GM23338 (cell line): Measurements from ENCODE around the gene ZBED5. TPM values are rescaled to one million over a fixed set of nuclear protein-coding genes. Genes with fewer than 3 reads are reported as not detected.

ENCODE experiments used
- ATAC-seq: fragments of 200-7000 bp; cut with Tn5 transposase; 3 replicates; pipeline ENCODE4 v1.9.1; 2020
- DNase-seq: peaks from one replicate; pipeline ENCODE4 v3.0.0-alpha.2; 2015; ENCODE audit warnings: low spot score
- H2AFZ ChIP-seq: fragments of 200-600 bp; sonication (generic); 2 replicates; pipeline ENCODE4 v1.8.0; 2016; ENCODE audit warnings: antibody characterized with exemption, mild to moderate bottlenecking, moderate library complexity
- H3F3A ChIP-seq: fragments of 200-600 bp; sonication (generic); replicated peaks from 2 replicates; pipeline ENCODE4 v1.8.0; 2017; ENCODE audit warnings: antibody characterized with exemption, mixed run types, low read depth
- H3K27ac ChIP-seq: fragments of 200-600 bp; sonication (generic); 2 replicates; pipeline ENCODE4 v1.6.1; 2016; ENCODE audit warnings: low read depth
- H3K27me3 ChIP-seq: fragments of 200-600 bp; sonication (generic); 2 replicates; pipeline ENCODE4 v1.8.0; 2016; ENCODE audit warnings: mild to moderate bottlenecking, mixed run types, moderate library complexity; ENCODE audit not compliant: insufficient read depth
- H3K36me3 ChIP-seq: fragments of 200-600 bp; sonication (generic); 2 replicates; pipeline ENCODE4 v1.8.0; 2016; ENCODE audit warnings: mild to moderate bottlenecking; ENCODE audit not compliant: insufficient read depth
- H3K4me1 ChIP-seq: fragments of 200-600 bp; sonication (generic); 2 replicates; pipeline ENCODE4 v1.8.0; 2016; ENCODE audit warnings: mild to moderate bottlenecking, moderate library complexity; ENCODE audit not compliant: insufficient read depth
- H3K4me2 ChIP-seq: fragments of 200-600 bp; sonication (generic); 2 replicates; pipeline ENCODE4 v1.7.1; 2017; ENCODE audit warnings: mixed run types
- H3K4me3 ChIP-seq: fragments of 200-600 bp; sonication (generic); 2 replicates; pipeline ENCODE4 v1.6.1; 2016; ENCODE audit warnings: mixed run types
- H3K79me2 ChIP-seq: fragments of 200-600 bp; sonication (generic); replicated peaks from 2 replicates; pipeline ENCODE4 v1.8.0; 2017; ENCODE audit warnings: mild to moderate bottlenecking; ENCODE audit not compliant: insufficient read depth
- H3K9me2 ChIP-seq: fragments of 200-600 bp; sonication (generic); 2 replicates; pipeline ENCODE4 v1.8.0; 2017; ENCODE audit not compliant: insufficient read depth
- H4K20me1 ChIP-seq: fragments of 200-600 bp; sonication (generic); replicated peaks from 2 replicates; pipeline ENCODE4 v1.8.0; 2017; ENCODE audit warnings: mild to moderate bottlenecking; ENCODE audit not compliant: insufficient read depth
- H3K27ac Mint-ChIP-seq: 2 replicates; pipeline ENCODE4 v1.8.0; 2020; ENCODE audit warnings: inconsistent platforms, mild to moderate bottlenecking, moderate library complexity, mixed read lengths
- H3K27me3 Mint-ChIP-seq: 3 replicates; pipeline ENCODE4 v1.8.0; 2022; ENCODE audit warnings: low read depth, mild to moderate bottlenecking, moderate library complexity, mixed read lengths, inconsistent platforms; ENCODE audit not compliant: insufficient read depth, poor library complexity
- H3K36me3 Mint-ChIP-seq: 3 replicates; pipeline ENCODE4 v1.8.0; 2021; ENCODE audit warnings: low read depth, mild to moderate bottlenecking, inconsistent platforms, moderate library complexity, mixed read lengths
- H3K4me1 Mint-ChIP-seq: 3 replicates; pipeline ENCODE4 v1.8.0; 2020; ENCODE audit warnings: mild to moderate bottlenecking, inconsistent platforms, mixed read lengths
- H3K4me3 Mint-ChIP-seq: 3 replicates; pipeline ENCODE4 v1.8.0; 2021; ENCODE audit warnings: moderate library complexity, mild to moderate bottlenecking, inconsistent platforms, mixed read lengths
- H3K9me3 Mint-ChIP-seq: 3 replicates; pipeline ENCODE4 v1.8.0; 2020; ENCODE audit warnings: moderate library complexity, mild to moderate bottlenecking, inconsistent platforms, mixed read lengths
- CREB1 ChIP-seq: fragments of 250-450 bp; sonication (Bioruptor Pico); IDR thresholded peaks from 2 replicates; pipeline ENCODE4 v1.5.0; 2020; ENCODE audit warnings: low read depth, mild to moderate bottlenecking, moderate library complexity
- CTCF ChIP-seq, 2 experiments: fragments of 200-600 bp in 1 of 2; sonication (generic) in 1 of 2; conservative IDR thresholded peaks; 2 replicates each; pipeline versions ENCODE4 v1.5.1 to v1.6.1; 2016 to 2017; ENCODE audit warnings: antibody characterized with exemption in 2 of 2, low read depth in 2 of 2, mild to moderate bottlenecking in 2 of 2, moderate library complexity in 1 of 2
- EZH2 ChIP-seq: fragments of 200-600 bp; sonication (generic); IDR thresholded peaks from one replicate; pipeline ENCODE4 v1.8.0; 2017; ENCODE audit warnings: antibody characterized with exemption, mild to moderate bottlenecking, low read depth; ENCODE audit not compliant: unreplicated experiment
- JUNB ChIP-seq: IDR thresholded peaks from one replicate; pipeline ENCODE4 v1.6.1; 2016; ENCODE audit warnings: antibody characterized with exemption; ENCODE audit not compliant: unreplicated experiment
- NANOG ChIP-seq: IDR thresholded peaks from 2 replicates; pipeline ENCODE4 v1.6.1; 2016; ENCODE audit warnings: antibody characterized with exemption, borderline replicate concordance
- STAT1 ChIP-seq: IDR thresholded peaks from one replicate; pipeline ENCODE4 v1.6.1; 2016; ENCODE audit warnings: antibody characterized with exemption; ENCODE audit not compliant: unreplicated experiment
- ZNF331 ChIP-seq: fragments of 250-450 bp; sonication (Bioruptor Pico); IDR thresholded peaks from 2 replicates; pipeline ENCODE4 v1.5.0; 2020; ENCODE audit warnings: low read depth, mild to moderate bottlenecking, moderate library complexity
- polyA plus RNA-seq: library from polyadenylated mRNA; unstranded; fragments of >200 nt; fragmentation: Nextera tagmentation; extraction: Ambion mirVana; gene quantifications from 2 replicates; pipeline ENCODE4 v1.2.1, GENCODE V29; 2016
- total RNA-seq: library from RNA; depleted of rRNA; stranded (reverse); fragments of >200 nt; shearing (Covaris generic); gene quantifications from 2 replicates; pipeline ENCODE4 v1.2.3, GENCODE V29; 2014
- TF ChIP-seq, protein P1 (sequence below): IDR thresholded peaks from one replicate; pipeline ENCODE4 v1.6.1; 2018; ENCODE audit warnings: antibody characterized with exemption; ENCODE audit not compliant: unreplicated experiment

Gene ZBED5
- total and polyA plus RNA-seq, 2 experiments from 2014 or later: 54.1 to 56.3 TPM

DNA sequence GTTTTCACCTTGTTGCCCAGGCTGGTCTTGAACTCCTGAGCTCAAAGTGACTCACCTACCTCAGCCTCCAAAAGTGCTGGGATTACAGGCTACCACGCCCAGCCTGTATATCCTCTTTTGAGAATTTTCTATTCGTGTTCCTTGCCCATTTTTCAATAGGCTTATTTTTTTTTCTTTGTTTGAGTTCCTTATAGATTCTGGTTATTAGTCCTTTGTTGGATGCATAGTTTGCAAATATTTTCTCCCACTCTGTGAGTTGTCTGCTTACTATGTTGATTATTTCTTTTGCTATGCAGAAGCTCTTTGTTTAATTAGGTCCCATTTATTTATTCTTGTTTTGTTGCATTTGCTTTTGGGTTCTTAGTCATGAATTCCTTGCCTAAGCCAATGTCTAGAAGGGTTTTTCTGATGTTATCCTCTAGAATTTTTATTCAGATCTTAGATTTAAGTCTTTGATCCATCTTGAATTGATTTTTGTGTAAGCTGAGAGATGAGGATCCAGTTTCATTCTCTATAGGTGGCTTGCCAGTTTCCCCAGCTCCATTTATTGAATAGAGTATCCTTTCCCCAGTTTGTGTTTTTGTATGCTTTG lies 17.7 kb upstream of the ZBED5 start (continued):
- TF ChIP-seq STAT1: no peak
- no peak for TF ChIP-seq CTCF (conservative IDR thresholded peaks at IDR 0.05; ENCODE audit: low read depth in 2 of 2)
- no peak for TF ChIP-seq ZNF331
- TF ChIP-seq JUNB: no peak
- TF ChIP-seq, protein P1, sequence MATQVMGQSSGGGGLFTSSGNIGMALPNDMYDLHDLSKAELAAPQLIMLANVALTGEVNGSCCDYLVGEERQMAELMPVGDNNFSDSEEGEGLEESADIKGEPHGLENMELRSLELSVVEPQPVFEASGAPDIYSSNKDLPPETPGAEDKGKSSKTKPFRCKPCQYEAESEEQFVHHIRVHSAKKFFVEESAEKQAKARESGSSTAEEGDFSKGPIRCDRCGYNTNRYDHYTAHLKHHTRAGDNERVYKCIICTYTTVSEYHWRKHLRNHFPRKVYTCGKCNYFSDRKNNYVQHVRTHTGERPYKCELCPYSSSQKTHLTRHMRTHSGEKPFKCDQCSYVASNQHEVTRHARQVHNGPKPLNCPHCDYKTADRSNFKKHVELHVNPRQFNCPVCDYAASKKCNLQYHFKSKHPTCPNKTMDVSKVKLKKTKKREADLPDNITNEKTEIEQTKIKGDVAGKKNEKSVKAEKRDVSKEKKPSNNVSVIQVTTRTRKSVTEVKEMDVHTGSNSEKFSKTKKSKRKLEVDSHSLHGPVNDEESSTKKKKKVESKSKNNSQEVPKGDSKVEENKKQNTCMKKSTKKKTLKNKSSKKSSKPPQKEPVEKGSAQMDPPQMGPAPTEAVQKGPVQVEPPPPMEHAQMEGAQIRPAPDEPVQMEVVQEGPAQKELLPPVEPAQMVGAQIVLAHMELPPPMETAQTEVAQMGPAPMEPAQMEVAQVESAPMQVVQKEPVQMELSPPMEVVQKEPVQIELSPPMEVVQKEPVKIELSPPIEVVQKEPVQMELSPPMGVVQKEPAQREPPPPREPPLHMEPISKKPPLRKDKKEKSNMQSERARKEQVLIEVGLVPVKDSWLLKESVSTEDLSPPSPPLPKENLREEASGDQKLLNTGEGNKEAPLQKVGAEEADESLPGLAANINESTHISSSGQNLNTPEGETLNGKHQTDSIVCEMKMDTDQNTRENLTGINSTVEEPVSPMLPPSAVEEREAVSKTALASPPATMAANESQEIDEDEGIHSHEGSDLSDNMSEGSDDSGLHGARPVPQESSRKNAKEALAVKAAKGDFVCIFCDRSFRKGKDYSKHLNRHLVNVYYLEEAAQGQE: no peak
- TF ChIP-seq CREB1 (CRISPR knock-in tag): no peak
- TF ChIP-seq NANOG: no peak
- no peak for TF ChIP-seq EZH2

DNA sequence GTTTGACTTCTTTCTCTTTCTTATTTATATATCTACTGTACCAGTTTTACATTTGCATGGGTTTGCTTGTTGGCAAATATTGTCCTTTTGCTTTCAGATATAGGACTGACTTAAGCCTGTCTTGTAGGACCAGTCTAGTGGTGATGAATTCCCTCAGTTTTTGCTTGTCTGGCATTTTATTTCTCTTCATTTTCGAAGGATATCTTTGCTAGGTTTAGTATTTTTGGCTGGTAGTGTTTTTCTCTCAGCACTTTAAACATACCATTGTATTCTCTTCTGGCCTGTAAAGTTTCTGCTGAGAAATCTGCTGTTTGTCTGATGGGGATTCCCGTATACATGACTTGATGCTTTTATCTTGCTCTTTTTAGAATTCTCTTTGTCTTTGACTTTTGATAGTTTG lies 14.2 kb upstream of the ZBED5 start:
- TF ChIP-seq ZNF331: no peak
- no peak for TF ChIP-seq CREB1 (CRISPR knock-in tag)
- no peak for TF ChIP-seq EZH2
- no peak for TF ChIP-seq STAT1
- TF ChIP-seq NANOG: no peak
- no peak for TF ChIP-seq CTCF (conservative IDR thresholded peaks at IDR 0.05; ENCODE audit: low read depth in 2 of 2)
- Mint-ChIP-seq H3K27me3 (no peaks in the 10 kb centered on the region), H3K27ac (no peak overlapping the region), H3K36me3 (peaks cover 11% of the 10 kb centered on the region; the same call in 2 of the 3 replicates), H3K9me3 (peaks cover 16% of the 10 kb centered on the region), H3K4me3 (no peak overlapping the region), H3K4me1 (peaks cover 6% of the 10 kb centered on the region)
- ATAC-seq (no peak), DNase-seq (no peak)
- Histone ChIP-seq H3K9me2 (no peaks in the 10 kb centered on the region), H3K4me1 (peaks cover 9% of the 10 kb centered on the region; the same call in 1 of the 2 replicates), H3K27ac (no peak overlapping the region), H3F3A (no peaks in the 10 kb centered on the region), H4K20me1 (no peaks in the 10 kb centered on the region), H2AFZ (no peak overlapping the region), H3K4me2 (no peak overlapping the region), H3K79me2 (no peaks in the 10 kb centered on the region), H3K27me3 (no peaks in the 10 kb centered on the region), H3K36me3 (no peaks in the 10 kb centered on the region), H3K4me3 (no peak overlapping the region)
